ENCODE measurements around the gene AKAP7.
"Not testable (repeated sequence)": the region's sequence is repeated elsewhere in the genome, so short reads cannot be mapped to it uniquely, and the experiment has no call there.

Gene AKAP7

GRCh38 chr6:131135244-131136020, at the start of gene AKAP7 (continued):
- TF ChIP-seq AEBP2 (tag by site-specific recombination; IDR thresholded peaks at IDR 0.05; ENCODE audit: borderline replicate concordance) (no peak), ZNF202 (tag by site-specific recombination; IDR thresholded peaks at IDR 0.05; ENCODE audit: borderline replicate concordance) (no peak), ZNF221 (tag by site-specific recombination; IDR thresholded peaks at IDR 0.05; ENCODE audit: borderline replicate concordance) (no peak), PRDM4 (tag by site-specific recombination; IDR thresholded peaks at IDR 0.05) (no peak), ZNF626 (tag by site-specific recombination; IDR thresholded peaks at IDR 0.05) (no peak), ZNF580 (tag by site-specific recombination; IDR thresholded peaks at IDR 0.05) (no peak), ZNF768 (tag by site-specific recombination; IDR thresholded peaks at IDR 0.05) (no peak), ZBTB21 (tag by site-specific recombination; IDR thresholded peaks at IDR 0.05) (no peak), ZBTB44 (tag by site-specific recombination; IDR thresholded peaks at IDR 0.05) (peak; percentile 77), SP2 (tag by site-specific recombination; IDR thresholded peaks at IDR 0.05) (peak; percentile 39), ZNF521 (tag by site-specific recombination; IDR thresholded peaks at IDR 0.05) (no peak), ZNF660 (tag by site-specific recombination; IDR thresholded peaks at IDR 0.05) (peak; percentile 52; the same call in 1 of the 2 replicates), HOXD13 (CRISPR knock-in tag; IDR thresholded peaks at IDR 0.05; ENCODE audit: borderline replicate concordance) (peak; percentile 60; the same call in 1 of the 2 replicates), KLF10 (tag by site-specific recombination; IDR thresholded peaks at IDR 0.05) (no peak), ZNF510 (tag by site-specific recombination; IDR thresholded peaks at IDR 0.05; ENCODE audit: insufficient replicate concordance) (no peak), WT1 (tag by site-specific recombination; IDR thresholded peaks at IDR 0.05) (no peak), ZNF138 (tag by site-specific recombination; IDR thresholded peaks at IDR 0.05; ENCODE audit: borderline replicate concordance) (no peak), ZNF184 (tag by site-specific recombination; IDR thresholded peaks at IDR 0.05) (no peak), PRDM10 (tag by site-specific recombination; IDR thresholded peaks at IDR 0.05) (peak; percentile 40), ZNF561 (tag by site-specific recombination; IDR thresholded peaks at IDR 0.05; ENCODE audit: borderline replicate concordance) (peak; percentile 43; the same call in 1 of the 2 replicates), ZNF558 (tag by site-specific recombination; IDR thresholded peaks at IDR 0.05) (no peak), ZNF776 (tag by site-specific recombination; IDR thresholded peaks at IDR 0.05; ENCODE audit: borderline replicate concordance) (no peak), ZNF514 (tag by site-specific recombination; IDR thresholded peaks at IDR 0.05) (no peak), RBAK (tag by site-specific recombination; IDR thresholded peaks at IDR 0.05) (no peak)

GRCh38 chr6:131090339-131090738, 44.9 kb upstream of the AKAP7 start:
- H3K4me1 ChIP-seq (ENCODE audit: control insufficient read depth, insufficient read depth, low read length); POLR2A ChIA-PET; H3K36me3 ChIP-seq (ENCODE audit: control insufficient read depth in 2 of 2, insufficient read depth in 1 of 2, low read length in 2 of 2); H3K9me3 ChIP-seq (ENCODE audit: control insufficient read depth, insufficient read depth, low read depth, low read length); H3K4me3 ChIP-seq (ENCODE audit: low read depth, low read length); H3K27ac ChIP-seq (ENCODE audit: extremely low read depth, low read depth, low read length); CTCF ChIA-PET: not testable (repeated sequence)
